OCI-LY3 (cell line): ENCODE measurements around the gene BABAM2.

Experiments
- H2AFZ ChIP-seq: fragments of 200-600, 300-600 bp; shearing (Covaris generic); 2 replicates; pipeline ENCODE4 v1.6.0; 2014; ENCODE audit warnings: antibody characterized with exemption, low read depth, low read length
- H3K27ac ChIP-seq: fragments of 200-600, 300-600 bp; sonication (generic); 2 replicates; pipeline ENCODE4 v1.5.1; 2014; ENCODE audit warnings: mild to moderate bottlenecking, low read length, moderate library complexity, mixed read lengths
- H3K27me3 ChIP-seq: fragments of 200-600, 300-600 bp; sonication (generic); 2 replicates; pipeline ENCODE4 v1.6.1; 2014; ENCODE audit warnings: low read depth, low read length, mixed read lengths
- H3K36me3 ChIP-seq: fragments of 200-600, 300-600 bp; sonication (generic); replicated peaks from 2 replicates; pipeline ENCODE3; 2014; ENCODE audit warnings: low read depth, low read length, mixed read lengths
- H3K4me1 ChIP-seq: fragments of 300-600, 200-600 bp; sonication (generic); 2 replicates; pipeline ENCODE4 v1.6.1; 2014; ENCODE audit warnings: low read length, mixed read lengths
- H3K4me2 ChIP-seq: fragments of 200-600, 300-600 bp; sonication (generic); 2 replicates; pipeline ENCODE4 v1.6.1; 2014; ENCODE audit warnings: low read length, mixed read lengths
- H3K4me3 ChIP-seq: fragments of 300-600, 200-600 bp; sonication (generic); 2 replicates; pipeline ENCODE4 v1.5.1; 2014; ENCODE audit warnings: antibody characterized with exemption, mild to moderate bottlenecking, low read length, moderate library complexity
- H3K79me2 ChIP-seq: fragments of 300-600, 200-600 bp; shearing (Covaris generic); 2 replicates; pipeline ENCODE4 v1.6.1; 2014; ENCODE audit warnings: mild to moderate bottlenecking, low read length, mixed read lengths
- H3K9ac ChIP-seq: fragments of 300-600, 200-600 bp; shearing (Covaris generic); 2 replicates; pipeline ENCODE4 v1.6.0; 2014; ENCODE audit warnings: mild to moderate bottlenecking, low read length, moderate library complexity
- H3K9me3 ChIP-seq: fragments of 200-600, 300-600 bp; shearing (Covaris generic); 2 replicates; pipeline ENCODE4 v1.6.1; 2014; ENCODE audit warnings: low read length, mixed read lengths; ENCODE audit not compliant: insufficient read depth
- H4K20me1 ChIP-seq: fragments of 200-600, 300-600 bp; sonication (generic); 2 replicates; pipeline ENCODE4 v1.6.1; 2016; ENCODE audit warnings: low read length, mixed read lengths; ENCODE audit not compliant: insufficient read depth
- EZH2phosphoT487 ChIP-seq: fragments of 200-600 bp; shearing (Covaris generic); IDR thresholded peaks from 2 replicates; pipeline ENCODE4 v1.6.1; 2018; ENCODE audit warnings: antibody characterized with exemption, mixed run types, low read depth
- TF ChIP-seq, protein P1 (sequence below): fragments of 200-600, 300-600 bp; sonication (generic); IDR thresholded peaks from 2 replicates; pipeline ENCODE4 v1.5.1; 2014; ENCODE audit warnings: antibody characterized with exemption, low read length, low read depth

The BABAM2 gene

DNA sequence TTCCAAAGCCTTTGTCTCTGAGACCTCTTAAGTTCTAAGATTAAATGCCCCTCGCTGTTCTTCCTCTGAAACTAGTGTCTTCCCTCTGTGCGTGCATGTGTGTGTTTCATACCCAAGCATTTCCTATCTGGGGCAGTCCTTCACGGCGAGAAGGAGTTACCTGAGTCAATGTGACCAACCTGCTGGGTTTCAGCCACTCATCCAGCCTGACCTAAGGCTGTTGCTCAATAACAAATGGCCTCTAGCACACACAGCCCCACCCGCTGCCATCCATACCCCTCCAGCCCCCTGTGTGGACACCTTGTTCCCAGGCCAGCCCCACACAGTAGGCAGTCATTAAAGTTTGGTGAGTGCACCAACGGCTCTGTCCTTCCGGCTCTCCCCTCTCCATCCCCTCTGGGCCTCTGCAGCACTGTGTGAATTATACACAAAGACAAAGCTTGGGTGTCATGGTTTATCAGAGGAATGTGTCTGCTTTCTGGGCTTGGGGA lies 448.3 kb downstream of the BABAM2 start:
- Histone ChIP-seq H3K4me1 (peaks cover 11% of the 10 kb centered on the region), H3K79me2 (no peaks in the 10 kb centered on the region), H4K20me1 (no peaks in the 10 kb centered on the region), H3K4me3 (no peak overlapping the region), H3K36me3 (no peaks in the 10 kb centered on the region), H2AFZ (no peak overlapping the region), H3K27me3 (no peaks in the 10 kb centered on the region), H3K27ac (no peak overlapping the region), H3K9ac (no peak overlapping the region), H3K4me2 (no peak overlapping the region), H3K9me3 (no peaks in the 10 kb centered on the region)
- TF ChIP-seq, protein P1, sequence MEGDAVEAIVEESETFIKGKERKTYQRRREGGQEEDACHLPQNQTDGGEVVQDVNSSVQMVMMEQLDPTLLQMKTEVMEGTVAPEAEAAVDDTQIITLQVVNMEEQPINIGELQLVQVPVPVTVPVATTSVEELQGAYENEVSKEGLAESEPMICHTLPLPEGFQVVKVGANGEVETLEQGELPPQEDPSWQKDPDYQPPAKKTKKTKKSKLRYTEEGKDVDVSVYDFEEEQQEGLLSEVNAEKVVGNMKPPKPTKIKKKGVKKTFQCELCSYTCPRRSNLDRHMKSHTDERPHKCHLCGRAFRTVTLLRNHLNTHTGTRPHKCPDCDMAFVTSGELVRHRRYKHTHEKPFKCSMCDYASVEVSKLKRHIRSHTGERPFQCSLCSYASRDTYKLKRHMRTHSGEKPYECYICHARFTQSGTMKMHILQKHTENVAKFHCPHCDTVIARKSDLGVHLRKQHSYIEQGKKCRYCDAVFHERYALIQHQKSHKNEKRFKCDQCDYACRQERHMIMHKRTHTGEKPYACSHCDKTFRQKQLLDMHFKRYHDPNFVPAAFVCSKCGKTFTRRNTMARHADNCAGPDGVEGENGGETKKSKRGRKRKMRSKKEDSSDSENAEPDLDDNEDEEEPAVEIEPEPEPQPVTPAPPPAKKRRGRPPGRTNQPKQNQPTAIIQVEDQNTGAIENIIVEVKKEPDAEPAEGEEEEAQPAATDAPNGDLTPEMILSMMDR, result no peak
- no peak for TF ChIP-seq EZH2phosphoT487

DNA sequence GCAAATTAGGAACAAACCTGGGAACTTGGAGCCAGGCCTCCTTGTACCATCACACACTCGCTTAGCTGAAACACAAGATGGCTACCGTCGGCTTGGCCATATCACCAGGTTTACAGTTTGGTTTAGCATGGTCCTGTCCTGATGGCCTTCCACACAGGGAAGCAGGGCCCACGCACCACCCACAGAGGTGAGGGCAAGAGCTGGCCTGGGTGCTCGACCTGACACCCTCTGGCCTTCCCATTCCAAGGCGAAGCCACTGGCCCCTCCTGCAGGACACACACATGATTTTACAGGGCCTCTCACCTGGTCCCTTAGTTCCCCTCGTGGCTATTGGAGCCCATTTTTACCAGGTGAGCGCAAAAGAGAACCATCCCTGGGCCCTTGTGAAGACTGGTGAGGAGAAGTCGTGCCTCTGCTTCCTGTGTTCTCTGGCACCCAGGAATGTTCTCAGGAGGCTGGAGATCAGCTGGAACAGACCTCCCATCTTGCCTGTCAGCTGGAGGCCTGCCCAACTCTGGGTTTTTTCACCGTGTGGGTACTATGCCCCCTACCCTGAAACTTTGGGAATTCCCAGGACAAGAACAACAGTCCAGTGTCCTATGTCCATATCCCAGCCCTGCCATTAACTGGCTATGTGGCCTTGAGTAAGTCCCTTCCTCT lies 449.1 kb downstream of the BABAM2 start:
- H3K4me1 ChIP-seq, result peaks cover 11% of the 10 kb centered on the region
- H2AFZ ChIP-seq, result no peak overlapping the region
- H3K27ac ChIP-seq, result no peak overlapping the region
- no peak overlapping the region for H3K9ac ChIP-seq
- H3K36me3 ChIP-seq, result no peaks in the 10 kb centered on the region
- H3K4me2 ChIP-seq, result no peak overlapping the region
- no peaks in the 10 kb centered on the region for H3K9me3 ChIP-seq
- H4K20me1 ChIP-seq, result no peaks in the 10 kb centered on the region
- H3K27me3 ChIP-seq, result no peaks in the 10 kb centered on the region
- no peaks in the 10 kb centered on the region for H3K79me2 ChIP-seq
- TF ChIP-seq, protein P1, result no peak
- TF ChIP-seq EZH2phosphoT487, result no peak
- no peak overlapping the region for H3K4me3 ChIP-seq

DNA sequence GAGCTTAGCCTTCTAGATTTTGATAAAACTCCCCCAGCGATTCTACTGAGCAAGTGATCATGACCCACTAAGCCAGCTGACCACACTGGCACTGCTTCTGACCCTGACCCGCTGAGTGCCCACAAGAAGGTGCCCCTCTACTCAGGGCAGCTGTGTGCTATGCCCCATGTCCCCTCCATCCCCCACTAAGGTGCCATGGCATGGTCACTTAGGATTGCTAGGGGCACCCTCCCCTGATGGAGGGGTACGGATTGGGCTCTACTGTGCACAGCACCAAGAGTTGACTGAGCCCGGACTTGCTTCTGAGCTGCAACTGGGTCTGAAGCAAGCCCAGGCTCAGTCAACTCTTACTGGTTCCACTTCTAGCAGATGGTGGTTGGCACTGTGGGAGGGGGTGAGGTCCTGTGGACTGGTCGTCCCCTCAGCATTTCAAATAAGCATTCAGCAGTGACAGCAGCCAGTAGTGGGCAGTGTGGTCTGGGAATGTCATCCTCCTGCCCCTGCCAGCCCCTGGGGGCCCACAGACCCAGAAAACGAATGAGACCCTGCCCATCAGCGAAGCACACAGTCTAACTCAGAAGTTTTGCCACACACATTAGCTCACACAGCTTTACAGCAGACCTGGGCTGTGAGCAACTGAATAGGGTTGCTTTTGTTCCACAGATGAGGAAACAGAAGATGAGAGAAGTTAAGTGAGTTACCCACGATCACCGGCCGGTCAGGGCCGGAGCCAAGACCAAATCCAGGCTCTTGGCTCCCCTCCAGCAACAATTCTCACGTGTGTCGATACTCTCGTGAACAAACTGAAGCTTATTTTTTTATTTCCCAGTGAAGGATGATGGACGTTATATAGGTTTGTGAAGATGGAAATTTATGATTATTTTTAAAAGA lies 450.0 kb downstream of the BABAM2 start:
- H2AFZ ChIP-seq, result no peak overlapping the region
- no peak overlapping the region for H3K27ac ChIP-seq
- H3K9me3 ChIP-seq, result no peaks in the 10 kb centered on the region
- no peaks in the 10 kb centered on the region for H3K36me3 ChIP-seq
- no peak overlapping the region for H3K4me2 ChIP-seq
- H3K4me1 ChIP-seq, result peaks cover 11% of the 10 kb centered on the region
- no peaks in the 10 kb centered on the region for H4K20me1 ChIP-seq
- TF ChIP-seq, protein P1, result peak; percentile 14; the same call in 1 of the 2 replicates
- no peak for TF ChIP-seq EZH2phosphoT487
- H3K27me3 ChIP-seq, result no peaks in the 10 kb centered on the region
- no peaks in the 10 kb centered on the region for H3K79me2 ChIP-seq
- no peak overlapping the region for H3K9ac ChIP-seq
- H3K4me3 ChIP-seq, result no peak overlapping the region
